ENCODE measurements around the gene KLK14.

DNA sequence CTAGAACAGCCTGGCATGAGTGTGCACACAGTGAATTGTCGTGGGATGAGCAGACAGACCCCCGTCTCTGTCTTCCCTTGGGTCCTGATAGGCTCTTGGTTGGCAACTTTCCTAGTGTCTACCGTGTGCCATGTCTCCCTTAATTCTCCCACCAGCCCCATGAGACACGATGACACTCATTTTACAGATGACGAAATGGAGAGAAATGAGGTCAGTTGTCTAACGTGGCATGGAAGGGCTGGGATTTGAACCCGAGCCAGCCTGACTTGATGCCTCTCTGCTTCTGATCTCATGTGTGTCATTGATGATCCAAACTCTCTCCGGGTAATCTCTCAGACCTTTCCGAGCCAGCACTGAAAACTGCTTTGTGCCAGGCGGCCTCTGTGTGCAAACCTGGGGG, 8.4 kb upstream of the KLK14 start:
- TF ChIP-seq CTCF (IDR thresholded peaks at IDR 0.05), result no peak
- no peak for TF ChIP-seq POLR2A (IDR thresholded peaks at IDR 0.05)

Measured in Peyer's patch (tissue), 4 donors.